ENCODE data around the gene ADGRV1.
A peak's percentile ranks its signal among the peaks of the same experiment; 100 is the strongest.

ADGRV1 gene

GRCh38 chr5:91143840-91144239, 585.2 kb downstream of the ADGRV1 start:
- no peak overlapping the region for H2BK120ac ChIP-seq (ENCODE audit: insufficient read depth, low read length, poor library complexity)
- no peaks in the 10 kb centered on the region for H3K27me3 ChIP-seq (ENCODE audit: insufficient read depth, low read length)
- H3K4me3 ChIP-seq (ENCODE audit: low read depth, low read length) = no peak overlapping the region
- no peak overlapping the region for H3K4me2 ChIP-seq (ENCODE audit: low read length)
- H2BK5ac ChIP-seq (ENCODE audit: low read depth, low read length, poor library complexity) = no peak overlapping the region
- peaks cover 2% of the 10 kb centered on the region for H3K9me3 ChIP-seq (ENCODE audit: insufficient read depth, low read depth, low read length)
- H4K12ac ChIP-seq (ENCODE audit: low read depth, low read length) = no peak overlapping the region
- no peak overlapping the region for H3K9ac ChIP-seq (ENCODE audit: low read length)
- H4K91ac ChIP-seq (ENCODE audit: low read depth, low read length) = no peak overlapping the region
- DNase-seq = no peak
- H3K4ac ChIP-seq (ENCODE audit: low read depth, low read length) = no peak overlapping the region
- no CpG with 5 or more reads among the region's 2 CpGs for WGBS (ENCODE audit: extremely low coverage, insufficient coverage, insufficient read length)
- no peak overlapping the region for H2AK5ac ChIP-seq (ENCODE audit: low read length)
- peaks cover 2% of the 10 kb centered on the region for H3K79me1 ChIP-seq (ENCODE audit: low read length)
- no peak overlapping the region for H2BK12ac ChIP-seq (ENCODE audit: low read length)
- no peaks in the 10 kb centered on the region for H3K79me2 ChIP-seq (ENCODE audit: control insufficient read depth, insufficient read depth, low read length, poor library complexity)
- H3K4me1 ChIP-seq (ENCODE audit: control insufficient read depth in 1 of 2, insufficient read depth in 2 of 2, low read length in 2 of 2) = peaks cover 0 to 2% of the 10 kb centered on the region in 2 experiments
- no peak overlapping the region for H4K8ac ChIP-seq (ENCODE audit: low read depth, low read length)
- H3K27ac ChIP-seq (ENCODE audit: low read depth, low read length) = no peak overlapping the region
- no peak overlapping the region for H3K23ac ChIP-seq (ENCODE audit: low read length)
- H3K14ac ChIP-seq (ENCODE audit: low read length) = no peak overlapping the region
- no peaks in the 10 kb centered on the region for H3K36me3 ChIP-seq (ENCODE audit: control insufficient read depth in 1 of 2, insufficient read depth in 2 of 2, low read length in 2 of 2)
- H3K18ac ChIP-seq (ENCODE audit: low read length) = no peak overlapping the region
- no peak overlapping the region for H2AFZ ChIP-seq (ENCODE audit: insufficient read depth, low read length, poor library complexity)

GRCh38 chr5:91144491-91145332, 586.1 kb downstream of the ADGRV1 start:
- no peak overlapping the region for H2AFZ ChIP-seq (ENCODE audit: insufficient read depth, low read length, poor library complexity)
- DNase-seq = no peak
- peaks cover 2% of the 10 kb centered on the region for H3K79me1 ChIP-seq (ENCODE audit: low read length)
- H2BK5ac ChIP-seq (ENCODE audit: low read depth, low read length, poor library complexity) = no peak overlapping the region
- no CpG with 5 or more reads among the region's 5 CpGs for WGBS (ENCODE audit: extremely low coverage, insufficient coverage, insufficient read length)
- no peak overlapping the region for H4K12ac ChIP-seq (ENCODE audit: low read depth, low read length)
- H3K23ac ChIP-seq (ENCODE audit: low read length) = no peak overlapping the region
- H3K36me3 ChIP-seq (ENCODE audit: control insufficient read depth in 1 of 2, insufficient read depth in 2 of 2, low read length in 2 of 2) = no peaks in the 10 kb centered on the region
- H3K4ac ChIP-seq (ENCODE audit: low read depth, low read length) = no peak overlapping the region
- no peaks in the 10 kb centered on the region for H3K79me2 ChIP-seq (ENCODE audit: control insufficient read depth, insufficient read depth, low read length, poor library complexity)
- peaks cover 0 to 2% of the 10 kb centered on the region in 2 experiments for H3K4me1 ChIP-seq (ENCODE audit: control insufficient read depth in 1 of 2, insufficient read depth in 2 of 2, low read length in 2 of 2)
- no peak overlapping the region for H3K27ac ChIP-seq (ENCODE audit: low read depth, low read length)
- H3K4me3 ChIP-seq (ENCODE audit: low read depth, low read length) = no peak overlapping the region
- peaks cover 2% of the 10 kb centered on the region for H3K9me3 ChIP-seq (ENCODE audit: insufficient read depth, low read depth, low read length)
- no peak overlapping the region for H3K18ac ChIP-seq (ENCODE audit: low read length)
- H3K9ac ChIP-seq (ENCODE audit: low read length) = no peak overlapping the region
- H4K91ac ChIP-seq (ENCODE audit: low read depth, low read length) = no peak overlapping the region
- H2BK120ac ChIP-seq (ENCODE audit: insufficient read depth, low read length, poor library complexity) = no peak overlapping the region
- no peak overlapping the region for H3K14ac ChIP-seq (ENCODE audit: low read length)
- H4K8ac ChIP-seq (ENCODE audit: low read depth, low read length) = no peak overlapping the region
- H2BK12ac ChIP-seq (ENCODE audit: low read length) = no peak overlapping the region
- H3K4me2 ChIP-seq (ENCODE audit: low read length) = no peak overlapping the region
- no peaks in the 10 kb centered on the region for H3K27me3 ChIP-seq (ENCODE audit: insufficient read depth, low read length)
- no peak overlapping the region for H2AK5ac ChIP-seq (ENCODE audit: low read length)

GRCh38 chr5:91145333-91145620, 586.7 kb downstream of the ADGRV1 start:
- peaks cover 0 to 2% of the 10 kb centered on the region in 2 experiments for H3K4me1 ChIP-seq (ENCODE audit: control insufficient read depth in 1 of 2, insufficient read depth in 2 of 2, low read length in 2 of 2)
- no peak overlapping the region for H2BK5ac ChIP-seq (ENCODE audit: low read depth, low read length, poor library complexity)
- H2AFZ ChIP-seq (ENCODE audit: insufficient read depth, low read length, poor library complexity) = no peak overlapping the region
- no peak overlapping the region for H3K4me2 ChIP-seq (ENCODE audit: low read length)
- no CpG with 5 or more reads among the region's 2 CpGs for WGBS (ENCODE audit: extremely low coverage, insufficient coverage, insufficient read length)
- H2BK120ac ChIP-seq (ENCODE audit: insufficient read depth, low read length, poor library complexity) = no peak overlapping the region
- H3K4me3 ChIP-seq (ENCODE audit: low read depth, low read length) = no peak overlapping the region
- no peak overlapping the region for H3K18ac ChIP-seq (ENCODE audit: low read length)
- no peak overlapping the region for H3K14ac ChIP-seq (ENCODE audit: low read length)
- H3K27me3 ChIP-seq (ENCODE audit: insufficient read depth, low read length) = no peaks in the 10 kb centered on the region
- no peak overlapping the region for H2BK12ac ChIP-seq (ENCODE audit: low read length)
- H3K9me3 ChIP-seq (ENCODE audit: insufficient read depth, low read depth, low read length) = peaks cover 2% of the 10 kb centered on the region
- H3K23ac ChIP-seq (ENCODE audit: low read length) = no peak overlapping the region
- no peak overlapping the region for H3K27ac ChIP-seq (ENCODE audit: low read depth, low read length)
- no peak overlapping the region for H2AK5ac ChIP-seq (ENCODE audit: low read length)
- peaks cover 2% of the 10 kb centered on the region for H3K79me1 ChIP-seq (ENCODE audit: low read length)
- no peak overlapping the region for H4K8ac ChIP-seq (ENCODE audit: low read depth, low read length)
- no peaks in the 10 kb centered on the region for H3K36me3 ChIP-seq (ENCODE audit: control insufficient read depth in 1 of 2, insufficient read depth in 2 of 2, low read length in 2 of 2)
- H4K12ac ChIP-seq (ENCODE audit: low read depth, low read length) = no peak overlapping the region
- DNase-seq = no peak
- H3K9ac ChIP-seq (ENCODE audit: low read length) = no peak overlapping the region
- no peaks in the 10 kb centered on the region for H3K79me2 ChIP-seq (ENCODE audit: control insufficient read depth, insufficient read depth, low read length, poor library complexity)
- no peak overlapping the region for H4K91ac ChIP-seq (ENCODE audit: low read depth, low read length)
- no peak overlapping the region for H3K4ac ChIP-seq (ENCODE audit: low read depth, low read length)

GRCh38 chr5:91146230-91146629, 587.6 kb downstream of the ADGRV1 start:
- Histone ChIP-seq H3K27me3 (ENCODE audit: insufficient read depth, low read length) (no peaks in the 10 kb centered on the region), H3K79me2 (ENCODE audit: control insufficient read depth, insufficient read depth, low read length, poor library complexity) (no peaks in the 10 kb centered on the region), H3K14ac (ENCODE audit: low read length) (no peak overlapping the region), H3K4me2 (ENCODE audit: low read length) (no peak overlapping the region), H3K9me3 (ENCODE audit: insufficient read depth, low read depth, low read length) (peaks cover 2% of the 10 kb centered on the region), H3K23ac (ENCODE audit: low read length) (no peak overlapping the region), H3K9ac (ENCODE audit: low read length) (no peak overlapping the region), H2AK5ac (ENCODE audit: low read length) (no peak overlapping the region), H3K18ac (ENCODE audit: low read length) (no peak overlapping the region), H3K36me3 (ENCODE audit: control insufficient read depth in 1 of 2, insufficient read depth in 2 of 2, low read length in 2 of 2) (no peaks in the 10 kb centered on the region), H2BK12ac (ENCODE audit: low read length) (no peak overlapping the region), H4K12ac (ENCODE audit: low read depth, low read length) (no peak overlapping the region), H3K4me3 (ENCODE audit: low read depth, low read length) (no peak overlapping the region), H3K27ac (ENCODE audit: low read depth, low read length) (no peak overlapping the region), H2BK120ac (ENCODE audit: insufficient read depth, low read length, poor library complexity) (no peak overlapping the region), H2AFZ (ENCODE audit: insufficient read depth, low read length, poor library complexity) (no peak overlapping the region), H4K91ac (ENCODE audit: low read depth, low read length) (no peak overlapping the region), H3K4me1 (ENCODE audit: control insufficient read depth in 1 of 2, insufficient read depth in 2 of 2, low read length in 2 of 2) (peaks cover 0 to 2% of the 10 kb centered on the region in 2 experiments), H3K4ac (ENCODE audit: low read depth, low read length) (no peak overlapping the region), H3K79me1 (ENCODE audit: low read length) (peaks cover 2% of the 10 kb centered on the region), H4K8ac (ENCODE audit: low read depth, low read length) (no peak overlapping the region), H2BK5ac (ENCODE audit: low read depth, low read length, poor library complexity) (no peak overlapping the region)
- no CpG with 5 or more reads among the region's 4 CpGs for WGBS (ENCODE audit: extremely low coverage, insufficient coverage, insufficient read length)
- DNase-seq = peak; percentile 38 to 83

All from trophoblast cell (in vitro differentiated cells and primary cell).